Fibroblast of lung (primary cell): Measurements from ENCODE around the gene WASHC4.

Source experiments
- CTCF ChIP-seq, 2 donors: IDR thresholded peaks in 1 of 2; conservative IDR thresholded peaks in 1 of 2; 1 replicate in 1 of 2; 2 replicates in 1 of 2; pipeline ENCODE4 v1.5.1; 2011 to 2012; ENCODE audit warnings: low read length in 2 of 2, control low read depth in 1 of 2, inconsistent platforms in 1 of 2, low read depth in 1 of 2, mild to moderate bottlenecking in 1 of 2
- EZH2 ChIP-seq: IDR thresholded peaks from 2 replicates; pipeline ENCODE4 v1.5.1; 2012; ENCODE audit warnings: low read length, control low read depth, mild to moderate bottlenecking; ENCODE audit errors: missing control alignments

GRCh38 chr12:105106621-105107020 lies 910 bp upstream of the WASHC4 start:
- TF ChIP-seq CTCF (conservative IDR thresholded peaks at IDR 0.05 in 1 of 2, IDR thresholded peaks at IDR 0.05 in 1 of 2; ENCODE audit: low read depth in 1 of 2, low read length in 2 of 2) (no peak), EZH2 (no peak)
